Transverse colon (tissue), 4 donors: ENCODE results near the gene ZAR1.

ENCODE experiments used
- EP300 ChIP-seq: sonication (generic); formaldehyde crosslinking; IDR thresholded peaks from one replicate; pipeline ENCODE4 v1.6.1; 2017; ENCODE audit warnings: antibody characterized with exemption, low read depth
- POLR2AphosphoS5 ChIP-seq, 3 donors: sonication (generic); formaldehyde crosslinking; IDR thresholded peaks; one replicate each; pipeline ENCODE4 v1.6.1; 2016; ENCODE audit warnings: antibody characterized with exemption in 3 of 3
- TF ChIP-seq, protein P1 (sequence below), 5 experiments: fragments of 200-600 bp in 3 of 5; fragments of 450-650 bp in 2 of 5; sonication (generic) in 3 of 5; IDR thresholded peaks; 1 replicate in 2 of 5; 2 replicates in 3 of 5; pipeline ENCODE4 v1.5.1; 2016 to 2017; ENCODE audit warnings: antibody characterized with exemption in 5 of 5, inconsistent platforms in 3 of 5, mild to moderate bottlenecking in 2 of 5, moderate library complexity in 1 of 5

GRCh38 chr4:48484494-48485168 lies 5.4 kb upstream of the ZAR1 start:
- TF ChIP-seq, protein P1, sequence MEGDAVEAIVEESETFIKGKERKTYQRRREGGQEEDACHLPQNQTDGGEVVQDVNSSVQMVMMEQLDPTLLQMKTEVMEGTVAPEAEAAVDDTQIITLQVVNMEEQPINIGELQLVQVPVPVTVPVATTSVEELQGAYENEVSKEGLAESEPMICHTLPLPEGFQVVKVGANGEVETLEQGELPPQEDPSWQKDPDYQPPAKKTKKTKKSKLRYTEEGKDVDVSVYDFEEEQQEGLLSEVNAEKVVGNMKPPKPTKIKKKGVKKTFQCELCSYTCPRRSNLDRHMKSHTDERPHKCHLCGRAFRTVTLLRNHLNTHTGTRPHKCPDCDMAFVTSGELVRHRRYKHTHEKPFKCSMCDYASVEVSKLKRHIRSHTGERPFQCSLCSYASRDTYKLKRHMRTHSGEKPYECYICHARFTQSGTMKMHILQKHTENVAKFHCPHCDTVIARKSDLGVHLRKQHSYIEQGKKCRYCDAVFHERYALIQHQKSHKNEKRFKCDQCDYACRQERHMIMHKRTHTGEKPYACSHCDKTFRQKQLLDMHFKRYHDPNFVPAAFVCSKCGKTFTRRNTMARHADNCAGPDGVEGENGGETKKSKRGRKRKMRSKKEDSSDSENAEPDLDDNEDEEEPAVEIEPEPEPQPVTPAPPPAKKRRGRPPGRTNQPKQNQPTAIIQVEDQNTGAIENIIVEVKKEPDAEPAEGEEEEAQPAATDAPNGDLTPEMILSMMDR (IDR thresholded peaks at IDR 0.05) = no peak
- TF ChIP-seq POLR2AphosphoS5 (IDR thresholded peaks at IDR 0.05) (no peak), EP300 (no peak)
